ENCODE data around the gene SLC1A2.

Gene SLC1A2

GRCh38 chr11:35413598-35413997 is 5.8 kb downstream of the SLC1A2 start:
- no peak for DNase-seq (ENCODE audit: low read depth)

GRCh38 chr11:35412285-35412684 is 7.1 kb downstream of the SLC1A2 start:
- DNase-seq (ENCODE audit: low read depth), result no peak

- no peak for DNase-seq (ENCODE audit: low read depth)
Observed at GRCh38 chr11:35407041-35407440, 12.3 kb downstream of the SLC1A2 start.

GRCh38 chr11:35404388-35404775 is 15.0 kb downstream of the SLC1A2 start:
- no peak for DNase-seq (ENCODE audit: low read depth)

GRCh38 chr11:35403765-35404387 is 15.5 kb downstream of the SLC1A2 start:
- DNase-seq (ENCODE audit: low read depth), result no peak

GRCh38 chr11:35402751-35403660 is 16.4 kb downstream of the SLC1A2 start:
- DNase-seq (ENCODE audit: low read depth), result no peak

GRCh38 chr11:35398881-35399280 is 20.5 kb downstream of the SLC1A2 start:
- DNase-seq (ENCODE audit: low read depth), result no peak

- DNase-seq (ENCODE audit: low read depth), result no peak
Observed at GRCh38 chr11:35394941-35395340, 24.4 kb downstream of the SLC1A2 start.

GRCh38 chr11:35393098-35393497 is 26.3 kb downstream of the SLC1A2 start:
- DNase-seq (ENCODE audit: low read depth), result no peak

GRCh38 chr11:35391922-35392688 is 27.3 kb downstream of the SLC1A2 start:
- peak; percentile 75 for DNase-seq (ENCODE audit: low read depth)

- DNase-seq (ENCODE audit: low read depth), result no peak
Observed at GRCh38 chr11:35390737-35391682, 28.3 kb downstream of the SLC1A2 start.

GRCh38 chr11:35389897-35390465 is 29.4 kb downstream of the SLC1A2 start:
- no peak for DNase-seq (ENCODE audit: low read depth)

- no peak for DNase-seq (ENCODE audit: low read depth)
Observed at GRCh38 chr11:35389112-35389511, 30.2 kb downstream of the SLC1A2 start.

- no peak for DNase-seq (ENCODE audit: low read depth)
Observed at GRCh38 chr11:35388061-35388460, 31.3 kb downstream of the SLC1A2 start.

GRCh38 chr11:35387111-35387982 is 32.0 kb downstream of the SLC1A2 start:
- no peak for DNase-seq (ENCODE audit: low read depth)

- no peak for DNase-seq (ENCODE audit: low read depth)
Observed at GRCh38 chr11:35383953-35384352, 35.4 kb downstream of the SLC1A2 start.

- DNase-seq (ENCODE audit: low read depth), result no peak
Observed at GRCh38 chr11:35381709-35382322, 37.5 kb downstream of the SLC1A2 start.

- DNase-seq (ENCODE audit: low read depth), result no peak
Observed at GRCh38 chr11:35380603-35381002, 38.8 kb downstream of the SLC1A2 start.

- DNase-seq (ENCODE audit: low read depth), result no peak
Observed at GRCh38 chr11:35377262-35377661, 42.1 kb downstream of the SLC1A2 start.

GRCh38 chr11:35376613-35377012 is 42.7 kb downstream of the SLC1A2 start:
- DNase-seq (ENCODE audit: low read depth), result no peak
